ENCODE results near the gene CATSPERZ. TPM values are rescaled to one million over a fixed set of nuclear protein-coding genes. Genes with fewer than 3 reads are reported as not detected.

CATSPERZ gene
- total and polyA plus RNA-seq, 7 experiments from 2014 or later = 0.60 TPM; not detected in 6

DNA sequence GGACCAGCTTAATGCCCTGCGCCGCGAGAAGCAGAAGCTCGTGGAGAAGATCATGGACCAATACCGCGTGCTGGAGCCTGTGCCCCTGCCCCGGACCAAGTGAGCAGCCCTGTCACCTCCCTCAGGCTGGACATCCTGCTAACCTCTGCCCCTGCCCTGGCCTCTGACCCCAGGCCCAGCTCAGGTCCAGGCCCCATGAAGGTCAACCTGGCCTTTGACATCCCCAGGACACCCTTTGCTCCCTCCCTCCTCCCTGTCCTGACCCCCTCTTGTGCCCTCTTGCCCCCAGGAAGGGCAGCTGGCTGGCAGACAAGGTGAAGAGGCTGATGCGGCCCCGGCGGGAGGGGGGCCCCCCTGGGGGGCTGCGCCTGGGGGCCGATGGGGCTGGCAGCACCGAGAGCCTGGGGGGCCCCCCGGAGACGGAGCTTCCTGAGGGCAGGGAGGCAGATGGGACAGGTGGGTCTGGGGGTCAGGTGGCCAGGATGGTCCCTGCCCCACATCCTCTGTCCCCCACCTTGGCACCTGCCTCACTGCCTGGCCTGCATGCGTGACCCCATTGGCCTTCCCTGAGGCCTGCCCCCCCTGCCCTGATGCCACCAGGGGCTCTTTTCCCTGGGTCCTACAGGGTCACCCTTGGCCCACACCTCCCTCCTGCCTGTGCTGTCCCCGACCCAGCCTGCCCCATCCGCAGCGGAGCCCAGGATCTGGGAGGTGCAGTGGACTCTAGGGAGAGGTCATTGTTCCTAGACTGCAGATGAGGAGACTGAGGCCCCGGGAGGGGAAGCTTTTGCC is 53.8 kb downstream of the CATSPERZ start:
- POLR2A ChIA-PET = interaction anchor here (0.7 kb wide), 1 partner anchor 36 kb away, joined by 3 read pairs; the partner anchor contains the start of genes PRDX5 and TRMT112
- Mint-ChIP-seq H3K27ac (no peak overlapping the region), H3K9me3 (no peaks in the 10 kb centered on the region)

More for the DNA sequence above, 53.8 kb downstream of the CATSPERZ start:
- DNase-seq = no peak
- Histone ChIP-seq H3K27ac (ENCODE audit: low read depth, low read length) (no peak overlapping the region), H3K9me3 (ENCODE audit: control insufficient read depth in 2 of 3, low read length in 3 of 3) (no peaks in the 10 kb centered on the region), H3K27me3 (ENCODE audit: control insufficient read depth in 2 of 2, insufficient read depth in 2 of 2, low read length in 2 of 2) (no peaks in the 10 kb centered on the region), H3K36me3 (ENCODE audit: control insufficient read depth in 2 of 3, insufficient read depth in 3 of 3, low read length in 3 of 3) (peaks cover 0 to 43% (median 3%) of the 10 kb centered on the region in 3 experiments), H3K4me1 (ENCODE audit: control insufficient read depth in 2 of 2, insufficient read depth in 2 of 2, low read length in 2 of 2) (peaks cover 5 to 16% of the 10 kb centered on the region in 2 donors), H3K4me3 (ENCODE audit: low read length) (no peak overlapping the region)
- Mint-ChIP-seq H3K36me3 (peaks cover 0 to 3% (median 0%) of the 10 kb centered on the region in 5 donors), H3K27me3 (no peaks in the 10 kb centered on the region), H3K4me1 (peaks cover 5 to 21% (median 15%) of the 10 kb centered on the region in 7 donors), H3K4me3 (no peak overlapping the region)
- ATAC-seq = no peak
- intact Hi-C loops (cut with micrococcal nuclease) = no loop called here
- CTCF ChIA-PET = interaction anchor here (0.6 to 3.5 kb wide), 2 partner anchors 25 to 37 kb away, joined by 3 to 18 read pairs; partner anchors contain the start of genes PRDX5 and TRMT112

Small RNAs within 50 kb of the gene (microRNA-seq; reads per million reads assigned to microRNA genes)
- gene MIR7155 (ENCODE audit: borderline microRNAs expressed) = 2.1 reads per million

Other genes with a start within 250 kb of the CATSPERZ start
- gene MACROD1, start 134.2 kb upstream of the CATSPERZ start, total RNA-seq = 10 to 100 TPM in 2 of 5 experiments, 1 to 10 TPM in 3; 5.4 to 12.4 (median 8.7) TPM
- 10 to 100 TPM in 1 of 2 donors, 1 to 10 TPM in 1; 9.7 to 16.2 TPM for gene MACROD1, start 134.2 kb upstream of the CATSPERZ start, polyA plus RNA-seq
- 100 to 1,000 TPM in 1 of 5 experiments, 10 to 100 TPM in 4; 45.1 to 243 (median 88.8) TPM for gene STIP1, start 114.2 kb upstream of the CATSPERZ start, total RNA-seq
- 100 to 1,000 TPM in 1 of 2 donors, 10 to 100 TPM in 1; 56.6 to 123 TPM for gene STIP1, start 114.2 kb upstream of the CATSPERZ start, polyA plus RNA-seq
- gene FERMT3, start 93.6 kb upstream of the CATSPERZ start, total RNA-seq = 100 to 1,000 TPM in 4 of 5 experiments, 10 to 100 TPM in 1; 77.1 to 209 (median 120) TPM
- 100 to 1,000 TPM; 119 to 186 TPM for gene FERMT3, start 93.6 kb upstream of the CATSPERZ start, polyA plus RNA-seq
- 10 to 100 TPM; 24.0 to 53.0 (median 27.2) TPM for gene TRPT1, start 74.2 kb upstream of the CATSPERZ start, total RNA-seq
- 10 to 100 TPM; 50.0 to 53.7 TPM for gene TRPT1, start 74.2 kb upstream of the CATSPERZ start, polyA plus RNA-seq
- gene NUDT22, start 74.1 kb upstream of the CATSPERZ start, total RNA-seq = 10 to 100 TPM; 47.8 to 94.0 (median 78.3) TPM
- 10 to 100 TPM; 40.7 to 51.2 TPM for gene NUDT22, start 74.1 kb upstream of the CATSPERZ start, polyA plus RNA-seq
- 10 to 100 TPM; 39.3 to 61.7 (median 47.4) TPM for gene DNAJC4, start 69.8 kb upstream of the CATSPERZ start, total RNA-seq
- 10 to 100 TPM; 24.3 to 26.7 TPM for gene DNAJC4, start 69.8 kb upstream of the CATSPERZ start, polyA plus RNA-seq
- 10 to 100 TPM; 30.6 to 99.5 (median 88.0) TPM for gene VEGFB, start 65.8 kb upstream of the CATSPERZ start, total RNA-seq
- 10 to 100 TPM; 12.9 to 15.3 TPM for gene VEGFB, start 65.8 kb upstream of the CATSPERZ start, polyA plus RNA-seq
- gene FKBP2, start 59.3 kb upstream of the CATSPERZ start, total RNA-seq = 10 to 100 TPM; 20.3 to 46.6 (median 33.5) TPM
- 10 to 100 TPM; 61.8 to 81.4 TPM for gene FKBP2, start 59.3 kb upstream of the CATSPERZ start, polyA plus RNA-seq
- gene PPP1R14B, start 53.4 kb upstream of the CATSPERZ start, total RNA-seq = 100 to 1,000 TPM in 1 of 5 experiments, 10 to 100 TPM in 4; 20.1 to 116 (median 26.0) TPM
- gene PPP1R14B, start 53.4 kb upstream of the CATSPERZ start, polyA plus RNA-seq = 10 to 100 TPM; 23.9 to 29.5 TPM
- 10 to 100 TPM in 2 of 5 experiments, 1 to 10 TPM in 3; 3.3 to 12.1 (median 8.1) TPM for gene PLCB3, start 48.8 kb upstream of the CATSPERZ start, total RNA-seq
- under 1 TPM; 0.19 to 0.81 TPM for gene PLCB3, start 48.8 kb upstream of the CATSPERZ start, polyA plus RNA-seq
- 10 to 100 TPM; 17.5 to 41.1 (median 22.7) TPM for gene BAD, start 15.7 kb upstream of the CATSPERZ start, total RNA-seq
- gene BAD, start 15.7 kb upstream of the CATSPERZ start, polyA plus RNA-seq = 10 to 100 TPM; 40.3 TPM
- 10 to 100 TPM; 25.2 to 45.9 (median 34.3) TPM for gene GPR137, start 14.5 kb upstream of the CATSPERZ start, total RNA-seq
- gene GPR137, start 14.5 kb upstream of the CATSPERZ start, polyA plus RNA-seq = 1 to 10 TPM; 4.9 to 5.4 TPM
- gene KCNK4, start 9.1 kb upstream of the CATSPERZ start, total RNA-seq = under 1 TPM in 1 of 5 experiments, not detected in 4; 0.42 TPM
- not detected for gene KCNK4, start 9.1 kb upstream of the CATSPERZ start, polyA plus RNA-seq
- 10 to 100 TPM; 23.7 to 42.0 (median 27.9) TPM for gene ESRRA, start 5.2 kb downstream of the CATSPERZ start, total RNA-seq
- 10 to 100 TPM in 1 of 2 donors, 1 to 10 TPM in 1; 5.3 to 12.9 TPM for gene ESRRA, start 5.2 kb downstream of the CATSPERZ start, polyA plus RNA-seq
- gene TRMT112, start 17.2 kb downstream of the CATSPERZ start, total RNA-seq = 100 to 1,000 TPM in 4 of 5 experiments, 10 to 100 TPM in 1; 90.9 to 208 (median 152) TPM
- gene TRMT112, start 17.2 kb downstream of the CATSPERZ start, polyA plus RNA-seq = 100 to 1,000 TPM; 527 to 613 TPM
- gene PRDX5, start 17.8 kb downstream of the CATSPERZ start, total RNA-seq = 10 to 100 TPM; 41.4 to 99.2 (median 55.2) TPM
- gene PRDX5, start 17.8 kb downstream of the CATSPERZ start, polyA plus RNA-seq = 100 to 1,000 TPM; 184 to 195 TPM
- gene CCDC88B, start 39.8 kb downstream of the CATSPERZ start, total RNA-seq = 100 to 1,000 TPM in 3 of 5 experiments, 10 to 100 TPM in 2; 73.4 to 182 (median 116) TPM
- gene CCDC88B, start 39.8 kb downstream of the CATSPERZ start, polyA plus RNA-seq = 10 to 100 TPM; 12.8 to 35.1 TPM
- gene RPS6KA4, start 58.8 kb downstream of the CATSPERZ start, total RNA-seq = 10 to 100 TPM; 14.2 to 35.7 (median 27.9) TPM
- 1 to 10 TPM; 4.6 to 7.7 TPM for gene RPS6KA4, start 58.8 kb downstream of the CATSPERZ start, polyA plus RNA-seq

Measured in naive thymus-derived CD4-positive, alpha-beta T cell (primary cell).